Mucosa of descending colon (tissue), 3 donors: Measurements from ENCODE around the gene LRRTM4. TPM values are rescaled to one million over a fixed set of nuclear protein-coding genes. Genes with fewer than 3 reads are reported as not detected.

Source experiments
- ATAC-seq: fragments of 200-7000 bp; cut with Tn5 transposase; one replicate; pipeline ENCODE4 v1.9.1; 2020; ENCODE audit warnings: mild to moderate bottlenecking, moderate library complexity
- DNase-seq, 3 donors: peaks; one replicate each; pipeline ENCODE4 v3.0.0-alpha.2; 2020
- H3K36me3 ChIP-seq: fragments of 200-600 bp; one replicate; pipeline ENCODE4 v1.8.0; 2021; ENCODE audit warnings: low read depth, mild to moderate bottlenecking
- H3K4me1 ChIP-seq: fragments of 200-600 bp; one replicate; pipeline ENCODE4 v1.8.0; 2021; ENCODE audit warnings: low read depth, mild to moderate bottlenecking
- H3K4me3 ChIP-seq: fragments of 200-600 bp; one replicate; pipeline ENCODE4 v1.8.0; 2021; ENCODE audit warnings: mild to moderate bottlenecking
- H3K9me3 ChIP-seq: fragments of 200-600 bp; one replicate; pipeline ENCODE4 v1.8.0; 2021; ENCODE audit warnings: mild to moderate bottlenecking
- intact Hi-C, 2 donors: fragments of 100-400 bp; cut with DNase I in 1 of 2; cut with micrococcal nuclease in 1 of 2; formaldehyde crosslinking; loops; one replicate each; pipeline versions ENCODE4 v1.11.0 to v1.11.1; 2022; cut with DNase I, micrococcal nuclease
- total RNA-seq, 3 donors: library from RNA; stranded (reverse); fragmentation: NEBNext Ultra II Directional in 2 of 3; extraction: Animal tissue kit (Norgen Biotek cat#: 25700) in 2 of 3; gene quantifications; one replicate each; pipeline versions ENCODE4 v1.2.1 to v1.2.4, GENCODE V29; 2021 to 2023
- TF ChIP-seq, protein P1 (sequence below): fragments of 200-600 bp; IDR thresholded peaks from one replicate; pipeline ENCODE4 v1.8.0; 2022; ENCODE audit warnings: antibody characterized with exemption, mild to moderate bottlenecking
- donor health status: DM: no; HTN: no; CAD: no; lungs with moderate emphysema.
- donor health status: DM: no; HTN: no; CAD: no.
- donor health status: DM: no; HTN: yes; CAD: no.

Gene LRRTM4
- total RNA-seq, 3 donors from 2014 or later = 0.41 to 1.4 TPM; not detected in 1

DNA sequence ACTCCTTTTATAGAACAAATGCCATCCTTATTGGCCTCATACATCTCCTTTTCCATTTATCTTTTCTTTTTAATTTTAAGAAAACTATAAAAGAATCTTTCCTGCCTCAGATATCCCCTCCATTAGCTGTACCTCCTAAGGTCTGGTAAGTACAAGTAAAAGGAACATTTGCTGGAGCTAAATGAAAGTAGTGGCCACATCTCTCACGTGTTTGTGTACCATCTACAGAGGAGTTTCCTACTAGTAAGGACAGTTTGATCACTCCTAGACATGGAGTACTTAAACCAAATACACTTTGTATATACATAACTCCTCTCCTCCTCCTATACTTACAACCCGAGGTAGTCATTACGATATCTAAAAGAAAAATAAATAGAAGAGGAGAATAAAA is 504.8 kb downstream of the LRRTM4 start:
- TF ChIP-seq, protein P1, sequence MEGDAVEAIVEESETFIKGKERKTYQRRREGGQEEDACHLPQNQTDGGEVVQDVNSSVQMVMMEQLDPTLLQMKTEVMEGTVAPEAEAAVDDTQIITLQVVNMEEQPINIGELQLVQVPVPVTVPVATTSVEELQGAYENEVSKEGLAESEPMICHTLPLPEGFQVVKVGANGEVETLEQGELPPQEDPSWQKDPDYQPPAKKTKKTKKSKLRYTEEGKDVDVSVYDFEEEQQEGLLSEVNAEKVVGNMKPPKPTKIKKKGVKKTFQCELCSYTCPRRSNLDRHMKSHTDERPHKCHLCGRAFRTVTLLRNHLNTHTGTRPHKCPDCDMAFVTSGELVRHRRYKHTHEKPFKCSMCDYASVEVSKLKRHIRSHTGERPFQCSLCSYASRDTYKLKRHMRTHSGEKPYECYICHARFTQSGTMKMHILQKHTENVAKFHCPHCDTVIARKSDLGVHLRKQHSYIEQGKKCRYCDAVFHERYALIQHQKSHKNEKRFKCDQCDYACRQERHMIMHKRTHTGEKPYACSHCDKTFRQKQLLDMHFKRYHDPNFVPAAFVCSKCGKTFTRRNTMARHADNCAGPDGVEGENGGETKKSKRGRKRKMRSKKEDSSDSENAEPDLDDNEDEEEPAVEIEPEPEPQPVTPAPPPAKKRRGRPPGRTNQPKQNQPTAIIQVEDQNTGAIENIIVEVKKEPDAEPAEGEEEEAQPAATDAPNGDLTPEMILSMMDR = no peak
- ATAC-seq (no peak), DNase-seq (no peak)
- Histone ChIP-seq H3K36me3 (no peaks in the 10 kb centered on the region), H3K4me3 (no peak overlapping the region), H3K9me3 (no peaks in the 10 kb centered on the region), H3K4me1 (no peaks in the 10 kb centered on the region)
- intact Hi-C loops = no loop called here

DNA sequence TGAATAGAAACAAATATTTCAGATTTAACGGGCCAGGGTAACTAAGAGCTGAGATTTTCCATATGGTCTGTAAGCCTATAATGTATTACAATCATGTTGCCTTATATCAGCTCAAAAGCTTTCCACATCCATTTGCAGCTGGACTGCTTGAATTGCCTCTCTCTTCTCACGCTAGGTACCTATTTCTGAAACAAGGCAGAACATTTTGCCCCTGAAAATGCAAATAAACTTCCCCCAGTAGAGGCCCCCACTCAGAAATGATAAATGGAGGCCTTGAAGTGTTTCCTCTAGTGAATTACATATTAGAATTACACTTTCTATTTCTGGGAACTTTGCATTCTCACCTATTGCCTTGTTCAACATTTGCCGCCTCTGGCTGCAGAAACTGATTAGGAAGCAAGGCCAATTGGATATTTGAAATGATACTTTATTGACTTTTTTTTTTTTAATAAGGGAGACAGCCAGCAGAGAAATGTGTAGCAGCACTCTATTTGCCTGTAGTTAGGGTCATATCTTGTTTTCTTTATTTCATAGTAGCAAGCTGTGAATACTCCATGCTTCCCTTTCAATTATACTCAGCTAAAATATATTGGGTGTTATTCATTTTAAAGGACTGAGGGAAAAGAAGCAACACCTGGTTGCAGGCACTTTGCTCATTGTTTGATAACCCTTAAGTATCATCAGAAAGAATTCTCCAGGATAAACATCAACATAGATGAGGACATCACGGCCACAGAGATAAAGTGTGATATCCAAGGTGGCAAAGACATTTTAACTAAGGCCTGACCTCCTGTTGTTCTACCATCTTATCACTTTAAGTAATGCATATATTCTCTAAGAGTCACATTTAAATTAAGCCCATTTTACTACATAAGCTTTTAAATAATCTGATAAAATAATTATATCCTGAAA is 505.5 kb downstream of the LRRTM4 start:
- DNase-seq (no peak), ATAC-seq (no peak)
- Histone ChIP-seq H3K36me3 (no peaks in the 10 kb centered on the region), H3K9me3 (no peaks in the 10 kb centered on the region), H3K4me1 (no peaks in the 10 kb centered on the region), H3K4me3 (no peak overlapping the region)
- intact Hi-C loops = no loop called here
- TF ChIP-seq, protein P1 = no peak

DNA sequence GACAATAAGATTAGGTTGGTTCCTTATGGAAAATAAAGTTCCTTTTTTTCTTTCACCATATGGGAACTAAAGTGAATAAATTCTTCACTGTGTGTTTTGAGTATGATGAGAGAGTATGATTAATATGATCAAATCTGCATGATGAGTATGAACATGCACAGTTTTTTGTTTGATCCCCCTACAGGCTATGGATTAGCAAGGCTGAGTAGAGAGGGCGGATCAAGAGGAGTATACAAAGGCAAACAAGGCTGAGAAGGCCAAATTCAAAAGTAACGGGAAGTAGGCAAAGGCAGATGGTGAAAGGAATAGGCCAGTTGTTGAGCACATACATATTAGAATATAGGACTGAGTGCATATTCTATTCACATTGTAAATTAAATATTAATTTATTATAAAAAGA is 508.2 kb downstream of the LRRTM4 start:
- no peaks in the 10 kb centered on the region for H3K36me3 ChIP-seq
- TF ChIP-seq, protein P1 = no peak
- DNase-seq = no peak
- no peak overlapping the region for H3K4me3 ChIP-seq
- no peaks in the 10 kb centered on the region for H3K4me1 ChIP-seq
- ATAC-seq = no peak
- H3K9me3 ChIP-seq = no peaks in the 10 kb centered on the region
- intact Hi-C loops = no loop called here

DNA sequence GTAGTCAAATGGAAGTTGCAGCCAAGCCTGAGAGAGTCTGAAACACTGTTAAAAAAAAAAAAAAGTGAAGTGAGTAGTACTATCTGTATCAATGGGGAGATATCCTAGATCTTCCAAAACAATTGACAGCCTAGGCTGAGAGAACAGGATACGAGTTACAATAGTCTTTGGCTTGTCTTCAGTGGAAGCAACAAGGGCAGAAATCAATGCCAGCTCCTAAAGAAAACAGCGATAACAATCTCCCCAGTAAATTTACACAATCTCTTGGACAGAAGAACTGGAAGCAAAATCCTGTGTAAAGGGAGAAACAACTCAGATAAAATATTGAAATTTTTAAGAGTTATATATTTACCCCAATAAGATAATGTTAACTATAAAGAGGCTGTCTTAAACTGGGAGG is 508.7 kb downstream of the LRRTM4 start:
- TF ChIP-seq, protein P1 = no peak
- no peaks in the 10 kb centered on the region for H3K36me3 ChIP-seq
- ATAC-seq (no peak), DNase-seq (no peak)
- H3K4me3 ChIP-seq = no peak overlapping the region
- H3K9me3 ChIP-seq = no peaks in the 10 kb centered on the region
- intact Hi-C loops = no loop called here
- no peaks in the 10 kb centered on the region for H3K4me1 ChIP-seq

DNA sequence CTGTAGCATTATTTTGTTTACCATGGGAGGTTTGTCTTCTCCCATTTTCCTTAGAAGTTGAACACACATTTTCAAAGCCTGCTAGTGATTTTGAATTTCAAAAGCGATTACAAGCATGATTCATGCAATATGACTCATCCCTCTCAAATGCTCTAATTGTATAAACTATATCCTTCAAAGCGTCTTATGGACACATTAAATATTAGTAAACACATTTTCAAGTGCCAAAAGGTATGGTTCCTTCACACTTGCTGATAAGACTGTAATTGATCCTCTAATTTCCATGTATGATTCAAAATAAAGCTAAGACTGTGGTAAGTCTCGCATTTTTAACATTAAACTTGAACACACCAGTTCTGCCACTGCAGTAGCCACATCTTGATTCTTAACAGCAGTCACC is 512.9 kb downstream of the LRRTM4 start:
- no peaks in the 10 kb centered on the region for H3K9me3 ChIP-seq
- TF ChIP-seq, protein P1 = no peak
- H3K4me3 ChIP-seq = no peak overlapping the region
- H3K36me3 ChIP-seq = no peaks in the 10 kb centered on the region
- no peaks in the 10 kb centered on the region for H3K4me1 ChIP-seq
- no peak for ATAC-seq
- intact Hi-C loops = no loop called here
- DNase-seq = no peak
